HepG2 (cell line): ENCODE results near the gene DCST2. TPM values are rescaled to one million over a fixed set of nuclear protein-coding genes. Genes with fewer than 3 reads are reported as not detected.
A peak's percentile ranks its signal among the peaks of the same experiment; 100 is the strongest.

Experiments used
- ATAD3A ChIP-seq: sonication (generic); formaldehyde crosslinking; IDR thresholded peaks from 2 replicates; pipeline ENCODE4 v1.4.0; 2020; ENCODE audit warnings: missing genetic modification reagents
- HOXD1 ChIP-seq: sonication (generic); formaldehyde crosslinking; IDR thresholded peaks from 2 replicates; pipeline ENCODE4 v1.5.0; 2020; ENCODE audit warnings: missing genetic modification reagents
- JDP2 ChIP-seq: sonication (generic); formaldehyde crosslinking; IDR thresholded peaks from 2 replicates; pipeline ENCODE4 v1.8.1; 2022; ENCODE audit warnings: missing genetic modification reagents, borderline replicate concordance
- KLF9 ChIP-seq: IDR thresholded peaks from 2 replicates; pipeline ENCODE4 v1.6.1; 2016; ENCODE audit warnings: low read depth
- MAZ ChIP-seq, 2 experiments: sonication (generic) in 1 of 2; formaldehyde crosslinking in 1 of 2; IDR thresholded peaks; 2 replicates each; pipeline versions ENCODE4 v1.5.0 to v1.6.1; 2012 to 2020; ENCODE audit warnings: low read depth in 2 of 2, mild to moderate bottlenecking in 2 of 2, borderline replicate concordance in 1 of 2, improper control_type of control experiment in 1 of 2, low read length in 1 of 2, missing genetic modification reagents in 1 of 2, moderate library complexity in 1 of 2
- MXD3 ChIP-seq: IDR thresholded peaks from 2 replicates; pipeline ENCODE4 v1.6.1; 2016; ENCODE audit warnings: mild to moderate bottlenecking, missing biosample characterization, missing genetic modification reagents
- NFATC3 ChIP-seq: sonication (generic); formaldehyde crosslinking; IDR thresholded peaks from 2 replicates; pipeline ENCODE4 v1.5.1; 2020; ENCODE audit warnings: mild to moderate bottlenecking, missing genetic modification reagents
- RORA ChIP-seq: sonication (generic); formaldehyde crosslinking; IDR thresholded peaks from 2 replicates; pipeline ENCODE4 v1.5.0; 2020; ENCODE audit warnings: mild to moderate bottlenecking, missing genetic modification reagents, moderate library complexity
- SOX13 ChIP-seq, 3 experiments: fragments of 450-650 bp in 1 of 3; sonication (generic) in 1 of 3; formaldehyde crosslinking in 1 of 3; IDR thresholded peaks in 2 of 3; conservative IDR thresholded peaks in 1 of 3; 2 replicates each; pipeline versions ENCODE4 v1.5.0 to v1.6.1; 2016 to 2020; ENCODE audit warnings: antibody characterized with exemption in 1 of 3, mild to moderate bottlenecking in 1 of 3, missing compliant biosample characterization in 1 of 3, missing genetic modification reagents in 1 of 3, moderate library complexity in 1 of 3
- ZBTB37 ChIP-seq: sonication (generic); formaldehyde crosslinking; IDR thresholded peaks from 2 replicates; pipeline ENCODE4 v1.4.0; 2020; ENCODE audit warnings: mild to moderate bottlenecking, missing genetic modification reagents
- ZNF597 ChIP-seq: sonication (generic); formaldehyde crosslinking; IDR thresholded peaks from 2 replicates; pipeline ENCODE4 v1.5.0; 2020; ENCODE audit warnings: missing genetic modification reagents
- ZNF614 ChIP-seq: IDR thresholded peaks from 2 replicates; pipeline ENCODE4 v1.6.1; 2018; ENCODE audit warnings: missing biosample characterization, missing genetic modification reagents, inconsistent platforms, borderline replicate concordance
- ZNF773 ChIP-seq: sonication (generic); formaldehyde crosslinking; IDR thresholded peaks from 2 replicates; pipeline ENCODE4 v1.4.0; 2020; ENCODE audit warnings: missing genetic modification reagents, borderline replicate concordance
- ZNF816 ChIP-seq: sonication (generic); formaldehyde crosslinking; IDR thresholded peaks from 2 replicates; pipeline ENCODE4 v1.8.0; 2022; ENCODE audit warnings: missing genetic modification reagents, mild to moderate bottlenecking, borderline replicate concordance
- polyA plus RNA-seq, 8 experiments: library from polyadenylated mRNA; depleted of rRNA in 3 of 8; stranded (reverse) in 7 of 8; unstranded in 1 of 8; fragments of >200 nt; fragmentation: Illumina TruSeq in 4 of 8; extraction: Trizol in 4 of 8; gene quantifications; 2 replicates each; pipeline versions ENCODE4 v1.2.1 to v1.2.3, GENCODE V29; 2011 to 2016; ENCODE audit warnings: low read depth in 4 of 8, missing spikeins in 1 of 8, mixed read lengths in 1 of 8; ENCODE audit not compliant: insufficient read depth in 1 of 8
- total RNA-seq, 5 experiments: library from RNA; depleted of rRNA; stranded (reverse); fragments of >200 nt; fragmentation: Illumina TruSeq; extraction: Trizol; gene quantifications; 2 replicates each; pipeline ENCODE4 v1.2.3, GENCODE V29; 2016; ENCODE audit warnings: low read depth in 1 of 5
- TF ChIP-seq, protein P1 (sequence below): sonication (generic); formaldehyde crosslinking; IDR thresholded peaks from 2 replicates; pipeline ENCODE4 v1.5.1; 2020; ENCODE audit warnings: missing genetic modification reagents, mild to moderate bottlenecking, borderline replicate concordance
- TF ChIP-seq, protein P2 (sequence below): sonication (generic); formaldehyde crosslinking; IDR thresholded peaks from 2 replicates; pipeline ENCODE4 v1.9.0; 2021; ENCODE audit warnings: mild to moderate bottlenecking, missing genetic modification reagents

Gene DCST2
- total and polyA plus RNA-seq, 2 of the 13 experiments (the other 11 are each of a cell fraction or from before 2014, with no cell fraction given) = 0.74 TPM; not detected in 1

GRCh38 chr1:155050560-155051341 lies 17.2 kb upstream of the DCST2 start, which contains the start of gene ADAM15 (continued):
- TF ChIP-seq SOX13 (IDR thresholded peaks at IDR 0.05) (no peak; the same call in 1 of the 2 replicates), SOX13 (CRISPR knock-in tag; conservative IDR thresholded peaks at IDR 0.05 in 1 of 2, IDR thresholded peaks at IDR 0.05 in 1 of 2) (peak in 1 of 2 experiments; percentile 37; a peak in 1 of 4 replicates), MAZ (IDR thresholded peaks at IDR 0.05; ENCODE audit: borderline replicate concordance, low read depth, low read length) (no peak), MAZ (CRISPR knock-in tag; IDR thresholded peaks at IDR 0.05; ENCODE audit: low read depth) (peak; percentile 92; the same call in 1 of the 2 replicates), HOXD1 (0 out of 2 replicates have a peak, but pooled peaks have one; percentile 37), KLF9 (CRISPR knock-in tag) (peak; percentile 85; the same call in 1 of the 2 replicates), ZNF614 (CRISPR knock-in tag) (no peak), ZNF816 (CRISPR knock-in tag) (peak; percentile 9; the same call in 1 of the 2 replicates), NFATC3 (CRISPR knock-in tag) (peak; percentile 47; the same call in 1 of the 2 replicates), ZBTB37 (CRISPR knock-in tag) (no peak), ATAD3A (no peak), RORA (CRISPR knock-in tag) (no peak), ZNF773 (CRISPR knock-in tag) (no peak), MXD3 (peak; percentile 58; the same call in 1 of the 2 replicates), JDP2 (CRISPR knock-in tag) (0 out of 2 replicates have a peak, but pooled peaks have one; percentile 39), ZNF597 (CRISPR knock-in tag) (no peak)
- TF ChIP-seq, protein P1, sequence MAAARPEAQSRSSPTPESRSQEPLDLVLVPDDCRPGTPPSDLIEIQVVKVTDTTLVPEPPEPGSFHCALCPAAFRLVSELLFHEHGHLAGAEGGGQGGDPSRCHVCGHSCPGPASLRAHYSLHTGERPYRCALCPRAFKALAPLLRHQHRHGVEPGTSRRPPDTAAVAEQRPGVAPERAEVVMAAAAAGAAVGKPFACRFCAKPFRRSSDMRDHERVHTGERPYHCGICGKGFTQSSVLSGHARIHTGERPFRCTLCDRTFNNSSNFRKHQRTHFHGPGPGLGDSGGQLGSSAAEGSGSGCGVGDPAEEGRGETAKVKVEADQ (CRISPR knock-in tag) = no peak
- TF ChIP-seq, protein P2, sequence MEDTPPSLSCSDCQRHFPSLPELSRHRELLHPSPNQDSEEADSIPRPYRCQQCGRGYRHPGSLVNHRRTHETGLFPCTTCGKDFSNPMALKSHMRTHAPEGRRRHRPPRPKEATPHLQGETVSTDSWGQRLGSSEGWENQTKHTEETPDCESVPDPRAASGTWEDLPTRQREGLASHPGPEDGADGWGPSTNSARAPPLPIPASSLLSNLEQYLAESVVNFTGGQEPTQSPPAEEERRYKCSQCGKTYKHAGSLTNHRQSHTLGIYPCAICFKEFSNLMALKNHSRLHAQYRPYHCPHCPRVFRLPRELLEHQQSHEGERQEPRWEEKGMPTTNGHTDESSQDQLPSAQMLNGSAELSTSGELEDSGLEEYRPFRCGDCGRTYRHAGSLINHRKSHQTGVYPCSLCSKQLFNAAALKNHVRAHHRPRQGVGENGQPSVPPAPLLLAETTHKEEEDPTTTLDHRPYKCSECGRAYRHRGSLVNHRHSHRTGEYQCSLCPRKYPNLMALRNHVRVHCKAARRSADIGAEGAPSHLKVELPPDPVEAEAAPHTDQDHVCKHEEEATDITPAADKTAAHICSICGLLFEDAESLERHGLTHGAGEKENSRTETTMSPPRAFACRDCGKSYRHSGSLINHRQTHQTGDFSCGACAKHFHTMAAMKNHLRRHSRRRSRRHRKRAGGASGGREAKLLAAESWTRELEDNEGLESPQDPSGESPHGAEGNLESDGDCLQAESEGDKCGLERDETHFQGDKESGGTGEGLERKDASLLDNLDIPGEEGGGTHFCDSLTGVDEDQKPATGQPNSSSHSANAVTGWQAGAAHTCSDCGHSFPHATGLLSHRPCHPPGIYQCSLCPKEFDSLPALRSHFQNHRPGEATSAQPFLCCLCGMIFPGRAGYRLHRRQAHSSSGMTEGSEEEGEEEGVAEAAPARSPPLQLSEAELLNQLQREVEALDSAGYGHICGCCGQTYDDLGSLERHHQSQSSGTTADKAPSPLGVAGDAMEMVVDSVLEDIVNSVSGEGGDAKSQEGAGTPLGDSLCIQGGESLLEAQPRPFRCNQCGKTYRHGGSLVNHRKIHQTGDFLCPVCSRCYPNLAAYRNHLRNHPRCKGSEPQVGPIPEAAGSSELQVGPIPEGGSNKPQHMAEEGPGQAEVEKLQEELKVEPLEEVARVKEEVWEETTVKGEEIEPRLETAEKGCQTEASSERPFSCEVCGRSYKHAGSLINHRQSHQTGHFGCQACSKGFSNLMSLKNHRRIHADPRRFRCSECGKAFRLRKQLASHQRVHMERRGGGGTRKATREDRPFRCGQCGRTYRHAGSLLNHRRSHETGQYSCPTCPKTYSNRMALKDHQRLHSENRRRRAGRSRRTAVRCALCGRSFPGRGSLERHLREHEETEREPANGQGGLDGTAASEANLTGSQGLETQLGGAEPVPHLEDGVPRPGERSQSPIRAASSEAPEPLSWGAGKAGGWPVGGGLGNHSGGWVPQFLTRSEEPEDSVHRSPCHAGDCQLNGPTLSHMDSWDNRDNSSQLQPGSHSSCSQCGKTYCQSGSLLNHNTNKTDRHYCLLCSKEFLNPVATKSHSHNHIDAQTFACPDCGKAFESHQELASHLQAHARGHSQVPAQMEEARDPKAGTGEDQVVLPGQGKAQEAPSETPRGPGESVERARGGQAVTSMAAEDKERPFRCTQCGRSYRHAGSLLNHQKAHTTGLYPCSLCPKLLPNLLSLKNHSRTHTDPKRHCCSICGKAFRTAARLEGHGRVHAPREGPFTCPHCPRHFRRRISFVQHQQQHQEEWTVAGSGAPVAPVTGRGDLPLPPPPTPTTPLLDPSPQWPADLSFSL (CRISPR knock-in tag) = peak; percentile 34; the same call in 1 of the 2 replicates
